ENCODE results near the gene SYVN1.

SYVN1 gene

DNA sequence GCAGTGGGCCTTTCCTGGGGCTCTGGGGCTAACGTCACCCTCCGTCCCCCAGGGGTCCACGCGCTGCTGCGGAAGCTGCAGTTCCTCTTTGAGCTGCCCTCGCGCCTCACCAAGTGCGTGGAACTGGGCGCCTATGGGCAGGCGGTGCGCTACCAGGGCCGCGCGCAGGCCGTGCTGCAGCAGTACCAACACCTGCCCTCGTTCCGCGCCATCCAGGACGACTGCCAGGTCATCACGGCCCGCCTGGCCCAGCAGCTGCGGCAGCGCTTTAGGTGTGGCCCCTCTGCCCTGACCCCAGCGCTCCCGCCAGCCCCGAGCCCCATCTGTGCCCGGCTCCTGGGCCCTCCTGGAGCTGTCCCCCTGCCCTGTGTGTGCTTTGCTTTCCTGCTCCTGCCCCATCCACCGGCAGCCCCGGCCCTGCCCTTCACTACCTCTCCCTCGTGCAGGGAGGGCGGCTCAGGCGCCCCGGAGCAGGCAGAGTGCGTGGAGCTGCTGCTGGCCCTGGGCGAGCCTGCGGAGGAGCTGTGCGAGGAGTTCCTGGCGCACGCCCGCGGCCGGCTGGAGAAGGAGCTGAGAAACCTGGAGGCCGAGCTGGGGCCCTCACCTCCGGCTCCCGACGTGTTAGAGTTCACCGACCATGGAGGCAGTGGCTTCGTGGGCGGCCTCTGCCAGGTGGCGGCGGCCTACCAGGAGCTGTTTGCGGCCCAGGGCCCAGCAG lies 26.4 kb downstream of the SYVN1 start:
- Histone ChIP-seq H3K4me2 (ENCODE audit: low read length) (no peak overlapping the region), H3K9ac (ENCODE audit: low read length) (no peak overlapping the region), H3K9me2 (ENCODE audit: low read depth, low read length) (no peaks in the 10 kb centered on the region), H2AFZ (ENCODE audit: low read length) (no peak overlapping the region), H3K27ac (ENCODE audit: low read depth, low read length, poor library complexity, severe bottlenecking) (no peak overlapping the region), H3K4me3 (ENCODE audit: low read depth, low read length, poor library complexity, severe bottlenecking) (no peak overlapping the region), H3F3A (ENCODE audit: insufficient read depth, low read length) (0 out of 2 replicates have a peak, but pooled peaks cover under 1% of the 10 kb centered on the region), H3K27me3 (ENCODE audit: insufficient read depth, low read length) (no peaks in the 10 kb centered on the region), H3K79me2 (ENCODE audit: insufficient read depth, low read length) (no peaks in the 10 kb centered on the region), H3K4me1 (ENCODE audit: insufficient read depth, low read length, severe bottlenecking) (peaks cover 17% of the 10 kb centered on the region), H4K20me1 (ENCODE audit: insufficient read depth, low read length) (no peaks in the 10 kb centered on the region), H3K9me3 (ENCODE audit: low read length) (no peaks in the 10 kb centered on the region), H3K36me3 (ENCODE audit: insufficient read depth, low read length) (peaks cover 26% of the 10 kb centered on the region; the same call in 1 of the 2 replicates)
- TF ChIP-seq, protein P1, sequence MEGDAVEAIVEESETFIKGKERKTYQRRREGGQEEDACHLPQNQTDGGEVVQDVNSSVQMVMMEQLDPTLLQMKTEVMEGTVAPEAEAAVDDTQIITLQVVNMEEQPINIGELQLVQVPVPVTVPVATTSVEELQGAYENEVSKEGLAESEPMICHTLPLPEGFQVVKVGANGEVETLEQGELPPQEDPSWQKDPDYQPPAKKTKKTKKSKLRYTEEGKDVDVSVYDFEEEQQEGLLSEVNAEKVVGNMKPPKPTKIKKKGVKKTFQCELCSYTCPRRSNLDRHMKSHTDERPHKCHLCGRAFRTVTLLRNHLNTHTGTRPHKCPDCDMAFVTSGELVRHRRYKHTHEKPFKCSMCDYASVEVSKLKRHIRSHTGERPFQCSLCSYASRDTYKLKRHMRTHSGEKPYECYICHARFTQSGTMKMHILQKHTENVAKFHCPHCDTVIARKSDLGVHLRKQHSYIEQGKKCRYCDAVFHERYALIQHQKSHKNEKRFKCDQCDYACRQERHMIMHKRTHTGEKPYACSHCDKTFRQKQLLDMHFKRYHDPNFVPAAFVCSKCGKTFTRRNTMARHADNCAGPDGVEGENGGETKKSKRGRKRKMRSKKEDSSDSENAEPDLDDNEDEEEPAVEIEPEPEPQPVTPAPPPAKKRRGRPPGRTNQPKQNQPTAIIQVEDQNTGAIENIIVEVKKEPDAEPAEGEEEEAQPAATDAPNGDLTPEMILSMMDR (IDR thresholded peaks at IDR 0.05; ENCODE audit: low read length) = no peak
- TF ChIP-seq EZH2 (IDR thresholded peaks at IDR 0.05; ENCODE audit: borderline replicate concordance, low read length) = no peak

GRCh38 chr11:65107078-65107477 lies 27.2 kb downstream of the SYVN1 start:
- no peak overlapping the region for H3K27ac ChIP-seq (ENCODE audit: low read depth, low read length, poor library complexity, severe bottlenecking)
- H3K9me2 ChIP-seq (ENCODE audit: low read depth, low read length) = no peaks in the 10 kb centered on the region
- no peak overlapping the region for H3K4me3 ChIP-seq (ENCODE audit: low read depth, low read length, poor library complexity, severe bottlenecking)
- H4K20me1 ChIP-seq (ENCODE audit: insufficient read depth, low read length) = no peaks in the 10 kb centered on the region
- TF ChIP-seq EZH2 (IDR thresholded peaks at IDR 0.05; ENCODE audit: borderline replicate concordance, low read length) = no peak
- TF ChIP-seq, protein P1 (IDR thresholded peaks at IDR 0.05; ENCODE audit: low read length) = no peak
- H3K36me3 ChIP-seq (ENCODE audit: insufficient read depth, low read length) = peaks cover 26% of the 10 kb centered on the region; the same call in 1 of the 2 replicates
- no peaks in the 10 kb centered on the region for H3K9me3 ChIP-seq (ENCODE audit: low read length)
- peaks cover 13% of the 10 kb centered on the region for H3K4me1 ChIP-seq (ENCODE audit: insufficient read depth, low read length, severe bottlenecking)
- H3K9ac ChIP-seq (ENCODE audit: low read length) = no peak overlapping the region
- H3F3A ChIP-seq (ENCODE audit: insufficient read depth, low read length) = no peaks in the 10 kb centered on the region
- H3K4me2 ChIP-seq (ENCODE audit: low read length) = no peak overlapping the region
- no peaks in the 10 kb centered on the region for H3K27me3 ChIP-seq (ENCODE audit: insufficient read depth, low read length)
- no peak overlapping the region for H2AFZ ChIP-seq (ENCODE audit: low read length)
- H3K79me2 ChIP-seq (ENCODE audit: insufficient read depth, low read length) = no peaks in the 10 kb centered on the region

- H3K36me3 ChIP-seq (ENCODE audit: insufficient read depth, low read length) = peaks cover 23% of the 10 kb centered on the region; the same call in 1 of the 2 replicates
- H3K9ac ChIP-seq (ENCODE audit: low read length) = no peak overlapping the region
- H3K9me2 ChIP-seq (ENCODE audit: low read depth, low read length) = no peaks in the 10 kb centered on the region
Measured at GRCh38 chr11:65104628-65105027, 29.7 kb downstream of the SYVN1 start.

More at GRCh38 chr11:65104628-65105027, 29.7 kb downstream of the SYVN1 start:
- no peaks in the 10 kb centered on the region for H4K20me1 ChIP-seq (ENCODE audit: insufficient read depth, low read length)
- no peak overlapping the region for H3K4me2 ChIP-seq (ENCODE audit: low read length)
- no peaks in the 10 kb centered on the region for H3F3A ChIP-seq (ENCODE audit: insufficient read depth, low read length)
- H3K9me3 ChIP-seq (ENCODE audit: low read length) = no peaks in the 10 kb centered on the region
- no peak overlapping the region for H2AFZ ChIP-seq (ENCODE audit: low read length)
- TF ChIP-seq EZH2 (IDR thresholded peaks at IDR 0.05; ENCODE audit: borderline replicate concordance, low read length) = no peak
- TF ChIP-seq, protein P1 (IDR thresholded peaks at IDR 0.05; ENCODE audit: low read length) = no peak
- no peaks in the 10 kb centered on the region; the same call in 1 of the 2 replicates for H3K79me2 ChIP-seq (ENCODE audit: insufficient read depth, low read length)
- H3K27ac ChIP-seq (ENCODE audit: low read depth, low read length, poor library complexity, severe bottlenecking) = no peak overlapping the region
- H3K4me3 ChIP-seq (ENCODE audit: low read depth, low read length, poor library complexity, severe bottlenecking) = no peak overlapping the region
- no peaks in the 10 kb centered on the region for H3K4me1 ChIP-seq (ENCODE audit: insufficient read depth, low read length, severe bottlenecking)
- no peaks in the 10 kb centered on the region for H3K27me3 ChIP-seq (ENCODE audit: insufficient read depth, low read length)

All from OCI-LY1 (cell line).